CD1c-positive myeloid dendritic cell (primary cell): ENCODE results near the gene TAC3.
"Not testable (repeated sequence)": the region's sequence is repeated elsewhere in the genome, so short reads cannot be mapped to it uniquely, and the experiment has no call there.

Experiments used
- DNase-seq: peaks from one replicate; pipeline ENCODE4 v3.0.0-alpha.2; 2016; ENCODE audit errors: extremely low spot score

Gene TAC3

DNA sequence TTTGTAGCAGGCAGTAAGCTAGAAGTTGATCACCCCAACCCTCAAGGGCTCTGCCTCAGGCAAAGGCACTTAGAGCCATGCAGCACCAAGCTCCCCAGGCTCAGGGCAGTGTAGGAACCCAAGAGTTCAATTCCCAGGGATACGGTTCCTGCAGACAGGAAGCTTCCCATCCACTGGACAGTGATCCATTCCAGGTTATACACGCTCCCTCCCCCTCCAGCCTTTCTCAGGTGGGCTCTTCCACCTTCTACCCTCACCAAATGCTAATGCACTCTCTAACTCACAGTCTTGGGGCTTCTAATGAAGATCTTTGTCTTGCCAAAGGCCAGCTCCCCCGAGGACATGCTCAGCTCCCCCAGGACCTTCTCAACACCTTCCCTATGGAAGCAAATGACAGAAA lies 20.9 kb upstream of the TAC3 start:
- no peak for DNase-seq

DNA sequence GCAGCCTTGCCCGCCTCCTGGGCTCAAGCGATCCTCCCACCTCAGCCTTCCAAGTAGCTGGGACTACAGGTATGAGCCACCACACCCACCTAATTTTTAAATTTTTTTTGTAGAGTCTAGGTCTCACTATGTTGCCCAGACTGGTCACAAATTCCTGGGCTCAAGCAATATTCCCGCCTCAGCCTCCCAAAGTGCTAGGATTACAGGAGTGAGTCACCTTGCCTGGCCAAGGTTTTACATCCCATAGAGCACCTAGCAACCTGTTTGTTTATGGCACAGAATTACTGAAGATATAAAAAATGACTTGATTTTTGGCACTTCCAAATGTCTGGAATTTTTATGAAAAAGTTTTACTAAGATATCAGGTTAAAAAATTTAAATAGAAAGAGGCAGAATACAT lies 17.1 kb upstream of the TAC3 start:
- DNase-seq = no peak

DNA sequence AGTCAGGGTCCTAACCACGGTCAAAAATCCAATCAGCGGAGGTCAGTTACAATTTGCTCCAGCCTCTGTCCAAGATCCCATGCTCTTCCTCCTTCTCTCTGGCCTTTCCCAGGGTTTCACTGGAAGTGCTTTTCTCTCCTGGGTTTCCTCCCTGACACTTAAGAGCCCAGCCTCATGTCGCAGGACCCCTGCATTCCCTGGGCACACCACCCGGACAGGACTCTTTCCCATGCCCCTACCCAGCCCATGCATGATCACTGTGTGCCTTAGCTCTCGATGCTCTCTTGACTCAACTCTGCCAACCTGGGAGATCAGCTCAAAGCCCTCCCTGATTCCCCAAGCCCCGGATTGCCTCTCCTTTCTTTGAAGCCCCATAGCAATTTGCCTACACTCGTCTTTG lies 15.5 kb upstream of the TAC3 start:
- no peak for DNase-seq

DNA sequence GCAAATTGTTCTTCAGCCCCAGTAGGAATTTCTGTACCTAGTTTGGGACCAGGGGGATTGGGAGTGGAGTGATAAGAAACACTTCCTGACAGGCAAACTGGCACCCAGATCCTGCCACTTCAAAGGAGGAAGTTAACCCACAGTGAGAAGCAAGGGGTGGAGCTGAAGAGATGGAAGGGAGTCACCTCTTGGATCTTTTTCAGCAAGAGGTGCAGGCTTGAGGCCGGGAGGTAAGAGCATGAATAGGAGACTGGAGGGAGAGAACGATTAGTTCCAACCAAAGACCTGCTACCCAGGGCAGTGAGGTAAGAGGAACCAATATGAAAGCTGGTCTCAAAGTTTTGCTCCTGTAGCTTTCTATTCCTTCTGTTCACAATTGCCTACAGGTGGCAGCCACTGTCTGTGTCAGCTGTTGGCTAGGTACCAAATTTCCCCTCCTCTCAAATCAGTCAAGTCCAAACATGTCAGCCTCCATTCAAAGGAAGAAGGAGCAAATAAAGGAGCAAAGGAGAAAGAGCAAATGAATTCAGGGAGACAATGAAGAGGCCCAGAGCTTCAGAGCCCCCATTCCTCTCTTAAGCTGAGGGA lies 14.9 kb upstream of the TAC3 start:
- peak; percentile 48 for DNase-seq

DNA sequence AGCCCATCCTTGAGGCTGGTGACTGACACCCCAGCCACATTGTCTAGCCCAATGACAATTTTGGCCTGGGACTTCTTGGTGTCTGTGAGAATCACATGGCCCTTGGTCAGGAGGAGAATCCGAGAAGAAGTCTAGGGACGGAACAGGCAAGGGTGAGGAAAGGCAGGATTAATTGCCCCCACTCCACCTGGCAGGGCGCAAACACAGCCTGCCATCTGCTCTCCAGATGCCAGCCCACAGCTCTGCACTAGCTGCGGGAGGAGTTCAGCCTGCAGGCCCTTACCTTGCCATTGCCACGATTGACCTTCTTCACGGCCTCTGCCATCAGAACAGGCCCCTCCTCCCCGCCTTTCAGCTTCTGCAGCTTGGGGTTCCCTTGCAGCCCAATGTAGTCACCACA lies 13.1 kb upstream of the TAC3 start:
- DNase-seq = no peak

DNA sequence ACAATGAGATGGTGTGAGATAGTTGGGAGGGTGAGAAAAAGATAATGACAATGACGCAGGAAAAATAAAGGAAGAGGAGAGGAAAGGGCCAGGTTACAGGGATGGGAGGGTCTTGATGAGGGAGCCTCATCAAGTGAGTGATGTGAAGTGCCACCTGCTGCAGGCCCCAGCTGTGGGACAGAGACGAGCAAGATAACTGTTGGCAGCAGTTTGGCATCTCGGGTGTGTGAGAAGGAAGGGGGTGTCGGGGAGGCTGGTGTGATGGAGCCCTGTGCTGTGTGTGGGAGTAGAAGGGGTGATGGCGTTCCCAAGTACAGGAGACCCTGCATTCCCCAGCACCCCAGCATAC lies 11.4 kb upstream of the TAC3 start:
- DNase-seq = no peak

DNA sequence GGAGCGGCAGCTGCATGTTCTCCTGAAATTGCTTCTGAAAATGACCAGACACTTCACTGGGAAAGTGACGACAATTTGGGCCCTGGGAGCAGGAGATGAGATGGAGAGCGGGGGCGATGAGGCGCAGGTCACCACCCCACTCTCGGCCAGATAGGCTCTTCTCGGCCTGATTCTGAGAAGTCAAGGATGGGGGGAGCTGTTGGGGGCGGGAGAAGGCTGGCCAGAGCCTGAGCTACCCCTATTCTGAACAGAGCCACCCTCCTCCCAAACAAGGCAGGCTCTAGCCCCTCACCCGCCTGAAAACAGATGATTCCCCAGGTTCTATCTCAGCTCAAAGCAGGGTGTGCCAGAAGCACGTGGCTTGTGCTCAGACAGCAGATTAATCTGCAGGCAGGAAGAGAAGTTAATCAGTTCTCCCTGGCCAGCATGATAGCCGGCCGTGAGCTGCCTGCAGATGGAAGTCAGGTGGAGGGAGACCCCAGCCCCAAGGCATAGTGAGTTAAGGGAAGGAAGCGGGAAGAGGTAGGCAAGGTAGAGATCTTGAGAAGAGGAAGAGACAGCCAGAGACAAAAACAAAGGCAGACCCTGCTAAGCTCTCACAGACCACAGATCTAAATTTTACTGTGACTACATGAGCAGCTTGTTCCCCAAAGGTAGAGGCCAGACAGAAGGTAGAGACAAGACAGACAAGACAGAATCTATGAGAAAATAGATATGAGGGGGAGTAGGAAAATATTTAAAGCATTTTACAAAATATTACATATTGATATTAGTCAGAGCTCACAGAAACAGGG lies 10.9 kb upstream of the TAC3 start:
- DNase-seq = no peak

DNA sequence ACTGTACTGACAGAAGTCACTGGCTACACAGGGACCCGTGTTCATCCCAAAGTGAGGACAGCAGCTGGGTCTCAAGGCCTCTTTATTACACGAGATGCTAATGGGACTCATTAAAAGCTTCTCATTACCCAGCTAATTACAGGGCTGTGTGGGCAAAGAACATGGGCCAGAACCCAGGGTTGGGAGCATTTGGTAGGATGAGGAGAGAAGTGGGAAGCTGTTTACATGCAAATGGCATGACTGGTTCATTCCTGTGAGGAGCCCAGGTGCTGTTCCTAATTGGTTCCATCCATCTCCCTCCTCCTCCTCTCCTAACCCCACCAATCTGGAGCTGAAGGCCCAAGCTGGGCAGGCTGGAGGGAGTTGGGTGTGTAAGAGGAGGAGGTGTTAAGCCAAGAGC lies 8.9 kb upstream of the TAC3 start:
- no peak for DNase-seq

DNA sequence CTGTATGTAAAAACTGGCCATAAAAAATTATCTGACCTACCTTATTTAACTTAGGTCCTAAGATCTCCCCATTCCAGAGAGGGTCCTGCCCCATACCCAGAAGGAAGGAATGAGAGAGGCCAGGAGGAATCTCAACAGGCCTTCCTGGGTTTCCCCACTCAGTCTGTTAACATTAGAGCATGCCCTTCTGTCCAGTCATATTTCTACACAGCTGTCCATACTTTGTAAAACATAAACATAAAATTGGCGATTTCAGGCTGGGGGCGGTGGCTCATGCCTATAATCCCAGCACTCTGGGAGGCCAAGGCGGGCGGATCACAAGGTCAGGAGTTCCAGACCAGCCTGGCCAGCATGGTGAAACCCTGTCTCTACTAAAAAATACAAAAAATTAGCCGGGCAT lies 6.0 kb upstream of the TAC3 start:
- not testable (repeated sequence) for DNase-seq

DNA sequence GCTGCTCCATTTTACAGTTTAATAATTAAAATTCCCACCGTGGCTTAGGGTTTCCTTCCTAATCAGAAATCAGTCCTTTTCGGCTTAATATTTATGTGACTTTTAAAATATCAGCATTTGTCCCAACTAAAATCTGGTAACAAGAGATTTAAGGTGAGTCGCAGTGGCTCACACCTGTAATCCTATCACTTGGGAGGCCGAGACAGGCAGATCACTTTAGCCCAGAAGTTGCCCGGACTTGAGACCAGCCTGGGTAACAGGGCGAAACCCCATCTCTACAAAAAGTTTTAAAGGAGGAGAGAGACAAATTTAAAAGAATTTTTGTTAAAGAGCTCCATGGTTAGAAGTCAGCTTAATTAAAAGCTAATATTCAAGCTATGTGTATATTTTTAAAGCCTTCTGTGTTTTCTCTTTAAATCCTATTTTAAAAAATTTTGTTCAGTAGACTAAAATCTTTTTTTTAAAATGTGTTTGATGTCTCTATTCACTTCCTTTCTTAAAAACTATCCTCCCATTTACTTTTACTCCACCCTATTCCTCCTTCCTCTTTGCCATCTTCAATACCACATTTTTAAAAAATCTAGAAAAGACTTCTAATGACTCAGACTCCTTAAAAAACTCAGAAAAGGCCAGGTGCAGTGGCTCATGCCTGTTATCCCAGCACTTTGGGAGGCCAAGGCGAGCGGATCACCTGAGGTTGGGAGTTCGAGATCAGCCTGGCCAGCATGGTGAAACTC lies 3.8 kb upstream of the TAC3 start:
- no peak for DNase-seq

DNA sequence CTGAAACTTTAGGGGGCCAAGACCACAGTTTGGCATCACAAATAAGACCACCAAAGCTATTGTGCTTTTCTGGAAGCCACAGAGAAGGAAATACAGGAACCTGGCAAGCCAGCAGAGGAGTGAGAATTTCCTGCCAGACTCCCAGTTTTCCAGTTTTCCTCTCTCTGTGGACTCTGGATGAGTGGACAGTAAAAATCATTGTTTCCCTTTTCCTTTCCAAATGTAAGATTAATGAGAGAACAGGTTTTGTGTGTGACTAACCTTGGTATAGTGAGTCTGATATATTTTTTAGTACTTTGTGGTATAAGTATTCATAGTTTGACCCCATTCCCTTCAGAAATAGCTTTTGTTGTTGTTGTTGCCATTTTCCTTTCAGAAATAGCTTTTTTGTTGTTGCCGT lies 2.6 kb upstream of the TAC3 start:
- DNase-seq = no peak

DNA sequence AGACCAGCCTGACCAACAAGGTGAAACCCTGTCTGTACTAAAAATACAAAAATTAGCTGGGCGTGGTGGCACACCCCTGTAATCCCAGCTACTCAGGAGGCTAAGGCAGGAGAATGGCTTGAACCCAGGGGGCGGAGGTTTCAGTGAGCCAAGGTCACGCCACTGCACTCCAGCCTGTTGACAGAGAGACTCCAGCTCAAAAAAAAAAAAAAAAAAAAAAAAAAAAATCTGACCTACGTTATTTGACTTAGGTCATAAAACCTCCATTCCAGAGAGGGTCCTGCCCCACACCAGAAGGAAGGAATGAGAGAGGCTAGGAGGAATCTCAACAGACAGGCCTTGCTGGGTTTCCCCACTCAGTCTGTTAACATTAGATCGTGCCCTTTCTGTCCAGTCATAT lies 2.0 kb upstream of the TAC3 start:
- DNase-seq = not testable (repeated sequence)

DNA sequence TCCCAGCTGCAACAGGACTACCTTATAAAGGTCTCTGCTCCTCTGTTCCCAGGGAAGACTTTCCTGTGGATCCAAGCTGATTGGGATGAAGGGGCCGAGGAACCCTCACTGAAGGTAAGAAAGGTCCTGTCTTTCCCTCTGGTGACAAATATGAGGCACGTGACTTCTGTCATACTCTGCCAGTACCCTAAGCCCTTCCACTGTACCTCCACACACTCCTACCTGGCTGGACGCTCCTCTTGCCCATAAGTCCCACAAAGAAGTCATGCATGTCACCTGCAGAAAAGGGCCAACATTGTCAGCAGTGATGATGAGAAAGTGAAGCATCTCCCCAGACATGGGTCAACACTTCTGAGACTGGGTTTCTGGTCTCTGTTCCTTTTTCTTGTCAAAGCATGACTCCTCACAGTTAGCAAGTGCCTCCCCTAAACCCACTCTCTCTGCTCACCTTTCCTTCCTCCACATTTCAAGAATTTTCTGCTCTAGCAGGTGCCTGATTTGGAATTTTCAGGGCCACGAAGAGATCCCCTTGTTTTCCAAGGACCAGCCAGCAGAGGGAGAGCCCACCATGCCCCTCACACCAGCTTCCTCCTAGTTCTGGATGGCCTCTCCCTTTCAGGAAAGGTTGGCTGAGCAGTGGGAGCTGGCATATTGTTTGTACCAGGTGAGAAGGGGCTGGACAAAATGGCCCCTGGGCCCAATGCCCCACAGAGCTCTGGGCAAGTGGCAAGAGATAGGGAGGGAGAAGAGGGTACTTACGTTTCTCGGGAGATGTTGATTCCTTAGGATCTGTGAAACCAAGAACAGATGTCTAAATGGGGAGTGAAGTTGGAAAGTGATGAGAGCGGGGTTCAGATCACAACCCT lies 3.5 kb downstream of the TAC3 start:
- no peak for DNase-seq

DNA sequence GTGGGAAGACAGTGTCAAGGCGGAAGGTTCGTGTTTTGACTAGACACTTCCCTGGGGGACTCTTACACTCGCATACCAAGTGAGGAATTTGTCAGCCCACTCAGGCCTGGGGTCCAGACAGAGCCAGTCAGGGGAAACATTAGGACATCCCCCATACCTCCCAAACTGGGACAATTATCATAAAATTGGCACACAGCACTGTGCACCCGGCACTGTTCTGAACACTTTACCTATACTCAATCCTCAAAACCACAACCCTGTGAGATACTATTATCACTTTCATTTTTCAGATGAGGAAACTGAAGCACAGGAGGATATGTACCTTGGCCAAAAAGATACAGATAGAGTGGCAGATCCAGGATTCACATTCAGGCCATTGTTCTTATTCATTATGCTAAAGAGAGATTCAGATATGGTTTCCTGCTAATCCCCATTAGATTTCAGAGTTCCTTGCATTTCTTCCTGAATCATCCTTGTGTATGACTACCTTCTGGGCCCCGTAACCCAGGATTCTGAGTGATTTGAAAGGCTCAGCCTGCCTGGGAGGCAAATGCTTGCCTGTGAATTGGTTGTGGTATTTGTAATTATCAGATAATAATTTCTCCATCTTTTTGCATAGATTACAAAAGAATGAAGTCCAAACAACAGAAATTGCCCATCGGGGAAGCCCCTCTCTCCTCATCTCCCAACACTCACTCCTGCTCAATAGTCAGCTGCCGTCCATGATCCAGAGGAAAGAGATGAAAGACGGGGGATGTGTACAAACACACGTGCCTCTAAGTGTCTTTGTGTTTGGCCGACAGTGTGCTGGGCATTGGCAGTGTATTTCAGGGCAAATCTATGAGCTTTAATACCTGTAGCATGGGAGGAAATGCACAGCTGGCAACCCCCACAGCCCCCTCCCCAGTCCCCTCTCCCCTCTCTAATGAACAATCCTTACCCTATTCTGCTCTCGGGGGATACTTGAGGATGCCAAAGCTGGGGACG lies 4.6 kb downstream of the TAC3 start:
- no peak for DNase-seq

DNA sequence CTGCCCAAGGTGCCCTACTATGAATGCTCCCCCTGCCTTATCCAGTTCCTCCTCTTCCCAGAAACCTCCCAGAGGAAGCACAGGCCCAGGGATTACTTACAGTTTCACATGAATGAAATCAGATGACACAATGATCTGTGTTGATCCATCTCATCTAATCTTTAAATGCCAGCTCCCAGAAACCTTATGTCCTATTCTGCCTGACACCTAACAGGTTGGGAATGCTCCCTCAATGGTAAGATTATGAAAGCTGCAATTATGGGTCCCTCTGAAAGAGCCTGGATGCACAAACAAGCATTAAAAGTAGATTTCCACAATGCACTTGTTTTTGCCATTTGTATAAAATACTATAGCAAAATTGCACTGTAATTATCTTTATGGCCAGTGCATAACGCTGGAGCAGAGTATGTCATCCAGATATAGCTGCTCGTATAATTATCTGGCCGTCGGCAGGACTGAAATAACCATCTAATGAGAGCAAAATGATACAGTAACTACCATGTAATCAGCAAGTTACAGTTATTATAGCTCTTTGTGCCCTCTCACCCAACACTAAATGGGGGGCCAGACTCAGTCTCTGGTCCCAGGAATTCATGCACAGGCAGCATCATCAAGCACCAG lies 5.6 kb downstream of the TAC3 start:
- DNase-seq = no peak

DNA sequence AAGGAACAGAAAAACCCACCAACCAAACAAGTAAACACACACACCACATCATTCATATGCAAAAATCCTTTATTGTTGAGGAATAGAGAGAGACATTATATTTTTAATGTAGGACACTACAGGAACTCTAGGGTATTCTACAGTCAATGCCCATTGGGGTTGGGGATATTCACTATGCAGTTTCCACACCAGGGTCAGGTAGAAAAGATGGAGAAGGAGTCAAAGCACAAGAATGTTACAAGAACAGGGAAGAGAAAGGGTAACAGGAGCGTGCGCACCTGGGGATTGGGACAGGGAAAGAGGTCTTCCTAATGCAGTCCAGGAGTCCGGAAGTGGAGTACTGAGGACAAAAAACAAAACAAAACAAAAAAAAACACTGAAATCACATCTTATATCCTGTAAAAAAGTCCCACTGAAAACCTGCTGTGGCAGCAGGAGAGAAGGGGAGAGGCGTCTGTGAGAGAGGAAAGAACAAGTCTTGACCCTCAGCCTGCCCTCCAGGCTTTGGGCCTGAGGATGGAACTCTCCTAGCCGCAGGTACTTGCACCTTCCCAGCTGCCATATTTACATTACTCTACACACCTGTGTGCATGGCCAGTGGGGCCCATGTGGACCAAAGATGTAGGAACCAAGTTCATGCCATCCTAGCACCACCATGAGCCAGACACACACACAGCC lies 6.2 kb downstream of the TAC3 start:
- DNase-seq = no peak

DNA sequence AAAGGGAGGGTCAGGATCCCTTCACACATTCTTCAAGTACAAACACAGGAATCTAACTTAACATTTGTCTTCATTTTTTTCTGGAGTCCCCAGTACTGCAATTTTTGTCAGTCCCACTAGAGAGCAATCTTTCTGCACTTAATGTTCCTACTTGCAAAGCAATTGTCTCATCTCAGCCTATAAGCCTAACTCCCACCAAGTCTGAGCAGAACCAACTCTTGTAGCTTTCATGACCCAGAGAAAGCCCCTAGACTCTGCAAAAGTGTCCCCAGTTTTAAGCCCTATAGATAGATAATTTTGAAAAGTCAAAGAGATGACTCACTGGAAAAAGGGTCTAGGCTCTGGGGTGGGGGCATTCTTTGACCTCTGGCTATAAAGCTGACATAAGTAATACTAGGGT lies 8.2 kb downstream of the TAC3 start:
- peak; percentile 70 for DNase-seq

DNA sequence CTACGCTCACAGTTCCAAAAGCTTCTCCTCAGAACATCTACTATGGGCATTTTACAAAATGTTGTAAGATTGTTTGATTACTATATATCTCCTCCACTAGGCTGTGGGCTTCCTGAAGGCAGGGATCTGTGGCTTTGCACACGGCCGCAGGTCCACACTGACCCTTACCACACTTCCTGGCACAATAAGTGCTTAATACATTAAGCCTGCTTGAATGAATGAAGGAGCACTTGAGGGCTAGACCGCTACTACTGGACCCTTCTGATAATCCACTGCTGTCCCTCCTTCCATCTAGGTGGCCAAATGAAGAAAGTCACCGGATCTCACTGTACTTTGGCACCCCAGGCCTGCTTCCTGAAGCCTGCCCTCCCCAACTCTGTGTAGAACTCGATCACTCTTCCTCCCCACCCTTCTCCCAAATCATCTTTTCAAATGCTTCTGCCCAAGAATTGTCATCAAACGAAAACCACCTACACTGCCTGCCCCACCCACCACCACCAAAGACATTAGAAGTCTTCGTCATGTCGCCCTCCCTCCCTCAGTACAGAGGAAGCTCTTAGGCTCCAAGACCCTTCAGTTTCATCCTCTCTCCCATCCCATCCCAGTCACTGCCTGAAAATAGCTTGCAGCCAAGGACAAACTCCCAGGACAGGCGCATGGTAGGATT lies 9.4 kb downstream of the TAC3 start:
- no peak for DNase-seq
